ENCODE measurements around the gene CLK2.

DNA sequence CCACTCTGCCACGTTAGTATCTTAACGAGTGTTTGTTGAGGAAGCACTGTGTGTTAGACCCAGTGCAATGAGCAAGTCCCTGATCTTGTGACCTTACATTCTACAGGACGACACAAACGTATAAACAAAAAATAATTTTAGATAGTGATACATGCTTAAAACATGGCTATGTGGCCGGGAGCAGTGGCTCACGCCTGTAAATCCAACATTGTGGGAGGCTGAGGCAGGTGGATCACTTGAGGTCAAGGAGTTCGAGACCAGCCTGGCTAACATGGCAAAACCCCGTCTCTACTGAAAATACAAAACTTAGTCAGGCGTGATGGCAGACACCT is 45.2 kb downstream of the CLK2 start:
- TF ChIP-seq POLR2AphosphoS5 (IDR thresholded peaks at IDR 0.05; ENCODE audit: low read depth), result no peak
- TF ChIP-seq, protein P1, sequence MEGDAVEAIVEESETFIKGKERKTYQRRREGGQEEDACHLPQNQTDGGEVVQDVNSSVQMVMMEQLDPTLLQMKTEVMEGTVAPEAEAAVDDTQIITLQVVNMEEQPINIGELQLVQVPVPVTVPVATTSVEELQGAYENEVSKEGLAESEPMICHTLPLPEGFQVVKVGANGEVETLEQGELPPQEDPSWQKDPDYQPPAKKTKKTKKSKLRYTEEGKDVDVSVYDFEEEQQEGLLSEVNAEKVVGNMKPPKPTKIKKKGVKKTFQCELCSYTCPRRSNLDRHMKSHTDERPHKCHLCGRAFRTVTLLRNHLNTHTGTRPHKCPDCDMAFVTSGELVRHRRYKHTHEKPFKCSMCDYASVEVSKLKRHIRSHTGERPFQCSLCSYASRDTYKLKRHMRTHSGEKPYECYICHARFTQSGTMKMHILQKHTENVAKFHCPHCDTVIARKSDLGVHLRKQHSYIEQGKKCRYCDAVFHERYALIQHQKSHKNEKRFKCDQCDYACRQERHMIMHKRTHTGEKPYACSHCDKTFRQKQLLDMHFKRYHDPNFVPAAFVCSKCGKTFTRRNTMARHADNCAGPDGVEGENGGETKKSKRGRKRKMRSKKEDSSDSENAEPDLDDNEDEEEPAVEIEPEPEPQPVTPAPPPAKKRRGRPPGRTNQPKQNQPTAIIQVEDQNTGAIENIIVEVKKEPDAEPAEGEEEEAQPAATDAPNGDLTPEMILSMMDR (IDR thresholded peaks at IDR 0.05; ENCODE audit: insufficient read depth, low read length), result no peak

All from HL-60 (cell line).